SK-N-SH (cell line): ENCODE data around the gene PCP4L1.

Source experiments
- CTCF ChIP-seq: fragments of 200-600 bp; sonication (generic); IDR thresholded peaks from 2 replicates; pipeline ENCODE4 v1.6.1; 2017; ENCODE audit warnings: antibody characterized with exemption, mild to moderate bottlenecking, moderate library complexity
- EP300 ChIP-seq, 2 experiments: IDR thresholded peaks; 2 replicates each; pipeline versions ENCODE4 v1.4.0 to v1.6.1; 2012; ENCODE audit warnings: borderline replicate concordance in 1 of 2, low read depth in 1 of 2, low read length in 1 of 2
- EZH2phosphoT487 ChIP-seq: fragments of 200-600 bp; sonication (generic); IDR thresholded peaks from 2 replicates; pipeline ENCODE4 v1.6.1; 2017; ENCODE audit warnings: low read depth, mixed run types, mild to moderate bottlenecking, antibody characterized with exemption, moderate library complexity, borderline replicate concordance
- RXRA ChIP-seq: IDR thresholded peaks from 2 replicates; pipeline ENCODE4 v1.4.0; 2012; ENCODE audit warnings: low read depth, mild to moderate bottlenecking, borderline replicate concordance

GRCh38 chr1:161313554-161314200 is 55.1 kb downstream of the PCP4L1 start:
- TF ChIP-seq EP300 (IDR thresholded peaks at IDR 0.05; ENCODE audit: borderline replicate concordance in 1 of 2, low read depth in 1 of 2, low read length in 1 of 2) (no peak), CTCF (no peak), EZH2phosphoT487 (no peak), RXRA (no peak)
